GM19395 (cell line): ENCODE measurements around the gene FGF8.

Experiments
- ATAC-seq: cut with Tn5 transposase; IDR thresholded peaks from one replicate; pipeline ENCODE4 v1.9.1; 2021; ENCODE audit warnings: mild to moderate bottlenecking, moderate library complexity; ENCODE audit not compliant: unreplicated experiment

FGF8 gene

DNA sequence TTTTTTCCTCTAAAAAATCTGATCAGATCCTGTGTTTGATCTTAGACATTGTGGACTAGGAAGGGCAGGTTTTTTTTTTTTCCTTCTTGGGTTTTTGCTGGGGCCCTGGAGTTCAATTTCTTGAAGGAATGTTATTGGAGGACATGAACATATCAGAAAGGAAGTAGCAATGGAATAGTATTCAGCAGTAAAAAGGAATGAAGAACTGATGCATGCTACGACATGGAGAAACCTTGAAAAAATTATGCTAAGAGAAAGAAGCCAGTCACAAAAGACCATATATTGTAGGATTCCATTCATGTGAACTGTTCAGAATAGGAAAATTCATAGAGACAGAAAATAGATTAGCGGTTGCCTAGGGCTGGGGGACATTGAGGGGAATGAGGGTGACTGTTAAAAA, 34.0 kb downstream of the FGF8 start:
- ATAC-seq, result no peak

DNA sequence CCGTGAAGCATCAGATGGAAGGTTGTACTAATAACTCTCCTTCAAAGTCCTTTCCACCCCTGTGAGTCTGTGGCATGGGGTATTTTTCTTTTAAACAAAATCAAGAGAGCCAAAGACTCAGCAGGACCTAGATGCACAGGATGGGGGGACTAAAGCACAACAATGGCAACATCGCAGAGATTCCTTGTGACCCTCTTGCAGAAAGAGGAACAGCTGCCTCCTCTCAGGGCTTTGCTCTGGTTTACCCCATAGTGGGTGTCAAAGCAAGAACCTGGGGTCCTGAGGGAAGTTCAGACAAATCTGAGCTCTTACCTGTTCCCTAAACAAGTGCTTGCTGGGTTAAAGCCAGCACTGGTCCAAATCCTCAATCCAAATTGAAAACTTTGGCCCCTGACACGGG, 39.2 kb downstream of the FGF8 start:
- no peak for ATAC-seq

DNA sequence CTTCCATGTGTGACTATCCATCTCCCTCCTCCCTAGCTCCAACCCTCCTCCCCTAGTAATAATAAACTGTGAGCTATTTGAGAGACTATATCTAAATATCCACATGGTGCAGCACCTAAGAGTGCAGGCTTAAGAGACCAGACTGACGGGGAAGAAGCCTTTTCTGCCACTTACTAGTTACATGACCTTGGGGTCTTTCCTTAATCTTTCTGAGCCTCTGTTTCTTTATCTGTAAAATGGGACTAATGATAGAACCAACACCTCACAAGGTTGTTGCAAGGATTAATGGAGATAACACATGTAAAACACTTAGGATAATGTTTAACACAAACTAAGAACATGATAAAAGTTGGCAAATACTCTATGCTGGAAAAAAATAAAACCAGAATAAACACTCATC, 43.8 kb downstream of the FGF8 start:
- no peak for ATAC-seq

DNA sequence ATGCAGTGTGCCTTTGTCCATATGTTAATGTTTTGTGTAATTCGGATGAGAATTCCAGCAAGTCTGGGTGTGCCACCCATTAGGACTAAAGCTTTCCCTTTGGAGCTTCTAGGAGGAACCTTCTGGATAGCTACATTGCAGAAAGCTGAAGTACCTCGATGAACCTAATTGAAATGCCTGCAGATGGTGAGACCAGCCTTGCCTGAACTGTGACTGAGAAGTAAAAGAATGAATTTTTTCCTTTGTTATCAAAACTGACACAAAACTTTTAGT, 49.9 kb downstream of the FGF8 start:
- ATAC-seq, result no peak

DNA sequence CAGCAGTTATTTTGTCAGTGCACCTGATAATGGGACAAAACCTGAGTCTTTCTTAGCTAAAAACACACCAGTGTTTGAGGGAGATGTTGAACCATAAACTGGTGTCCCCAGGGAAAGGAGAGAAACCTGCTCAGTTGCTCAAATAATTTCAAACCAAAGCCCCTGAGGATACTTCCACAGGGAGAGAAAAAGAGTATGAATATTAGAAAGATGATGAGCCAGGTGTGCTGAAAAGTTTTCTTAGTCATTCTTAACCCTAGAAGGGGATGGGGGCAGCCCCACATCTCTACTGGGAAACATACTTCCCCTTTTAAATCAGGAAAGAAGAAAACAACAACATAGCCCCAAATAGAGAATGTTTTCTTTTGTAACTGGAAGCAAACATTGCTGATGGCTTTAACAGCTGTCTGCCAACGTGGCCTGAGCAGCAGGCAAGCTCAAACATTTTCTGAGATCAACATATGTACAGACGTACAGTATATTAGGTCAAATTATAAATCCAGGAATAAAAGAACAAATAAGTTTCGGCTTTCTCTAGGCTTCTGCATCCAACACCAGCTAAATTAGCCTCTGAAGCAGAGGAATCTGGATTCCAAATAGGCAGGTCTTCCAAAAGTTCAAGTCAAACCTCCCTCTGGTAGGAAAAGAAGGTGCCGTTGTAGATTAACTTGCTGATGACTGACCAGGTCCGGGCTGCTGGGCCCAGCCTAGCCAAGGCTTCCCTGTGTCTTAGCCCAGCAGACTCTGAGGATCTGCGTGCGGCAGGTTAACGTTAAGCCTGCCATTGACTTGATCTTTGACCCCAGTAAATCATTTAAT, 50.4 kb downstream of the FGF8 start:
- ATAC-seq, result peak; percentile 46

DNA sequence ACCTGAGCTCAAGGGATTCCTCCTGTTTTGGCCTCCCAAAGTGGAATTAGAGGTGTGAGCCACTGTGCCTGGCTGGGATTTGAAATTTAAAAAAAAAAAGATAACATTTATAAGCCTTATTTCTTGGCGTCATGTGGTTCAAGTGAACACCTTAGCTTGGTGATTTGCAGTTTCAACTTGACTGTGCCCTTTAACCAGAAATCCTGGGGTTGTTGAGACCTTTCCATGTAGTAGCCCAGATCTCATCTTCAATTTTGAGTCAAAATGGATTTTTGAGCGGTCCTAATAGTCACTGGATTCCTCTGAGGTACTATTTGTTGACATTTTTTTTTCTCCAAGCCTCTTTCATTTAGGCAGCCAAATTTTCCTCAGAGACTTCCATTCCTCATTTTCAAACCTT, 51.5 kb downstream of the FGF8 start:
- no peak for ATAC-seq

DNA sequence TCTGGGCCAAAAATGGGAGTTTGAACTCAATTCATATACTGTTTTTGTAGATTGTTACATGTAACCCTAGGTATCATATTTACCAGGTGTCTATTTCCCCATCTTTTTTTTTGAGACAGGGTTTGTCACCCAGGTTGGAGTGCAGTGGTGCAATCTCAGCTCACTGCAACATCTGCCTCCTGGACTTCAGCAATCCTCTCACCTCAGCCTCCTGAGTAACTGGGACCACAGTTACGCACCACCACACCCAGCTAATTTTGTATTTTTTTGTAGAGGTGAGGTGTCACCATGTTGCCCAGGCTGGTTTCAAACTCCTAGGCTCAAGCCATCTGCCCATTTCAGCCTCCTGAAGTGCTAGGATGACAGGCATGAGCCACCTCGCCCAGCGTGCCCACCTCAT, 52.7 kb downstream of the FGF8 start:
- no peak for ATAC-seq

DNA sequence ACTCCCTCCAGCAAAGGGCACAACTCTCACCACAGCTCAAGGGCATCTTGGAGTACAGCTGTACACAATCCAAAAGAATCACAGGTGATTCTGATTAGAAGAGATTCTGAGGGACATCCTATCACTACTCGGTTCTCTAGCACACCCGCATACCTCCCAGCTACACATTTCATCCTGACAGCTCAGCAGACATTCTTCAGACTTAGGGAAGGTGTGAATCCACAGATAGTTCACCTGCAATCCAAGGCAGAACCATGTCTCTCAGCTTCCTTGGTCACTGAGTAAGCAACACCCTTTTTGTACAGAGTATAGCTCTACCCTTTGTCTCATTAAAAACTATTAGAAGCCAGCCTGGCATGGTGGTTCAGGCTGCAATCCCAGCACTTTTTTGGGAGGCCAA, 54.1 kb downstream of the FGF8 start:
- ATAC-seq, result no peak

DNA sequence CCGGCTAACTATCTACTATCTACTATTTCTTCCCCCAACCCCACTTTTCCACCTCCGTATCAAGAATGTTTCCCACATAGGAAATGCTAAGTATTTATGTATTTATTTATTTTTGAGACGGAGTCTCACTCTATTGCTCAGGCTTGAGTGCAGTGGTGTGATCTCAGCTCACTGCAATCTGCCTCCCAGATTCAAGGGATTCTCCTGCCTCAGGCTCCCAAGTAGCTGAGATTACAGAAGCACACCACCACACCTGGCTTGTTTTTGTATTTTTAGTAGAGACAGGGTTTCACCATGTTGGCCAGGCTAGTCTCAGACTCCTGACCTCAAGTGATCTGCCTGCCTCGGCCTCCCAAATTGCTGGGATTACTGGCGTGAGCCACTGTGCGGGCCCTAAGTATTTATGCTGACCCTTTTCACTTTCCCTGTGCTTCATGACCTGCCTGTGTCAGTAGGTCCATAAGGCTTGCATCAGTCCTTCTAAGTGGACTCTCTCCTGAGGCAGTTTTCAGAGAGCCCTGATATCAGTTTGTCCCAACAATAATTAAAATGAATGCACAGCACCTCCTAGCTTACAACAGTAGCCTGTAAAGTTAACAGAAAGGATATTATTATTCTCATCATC, 55.2 kb downstream of the FGF8 start:
- no peak for ATAC-seq
